CD1c-positive myeloid dendritic cell (primary cell): ENCODE results near the gene GLO1.

Source experiments
- DNase-seq: peaks from one replicate; pipeline ENCODE4 v3.0.0-alpha.2; 2016; ENCODE audit errors: extremely low spot score

Gene GLO1

DNA sequence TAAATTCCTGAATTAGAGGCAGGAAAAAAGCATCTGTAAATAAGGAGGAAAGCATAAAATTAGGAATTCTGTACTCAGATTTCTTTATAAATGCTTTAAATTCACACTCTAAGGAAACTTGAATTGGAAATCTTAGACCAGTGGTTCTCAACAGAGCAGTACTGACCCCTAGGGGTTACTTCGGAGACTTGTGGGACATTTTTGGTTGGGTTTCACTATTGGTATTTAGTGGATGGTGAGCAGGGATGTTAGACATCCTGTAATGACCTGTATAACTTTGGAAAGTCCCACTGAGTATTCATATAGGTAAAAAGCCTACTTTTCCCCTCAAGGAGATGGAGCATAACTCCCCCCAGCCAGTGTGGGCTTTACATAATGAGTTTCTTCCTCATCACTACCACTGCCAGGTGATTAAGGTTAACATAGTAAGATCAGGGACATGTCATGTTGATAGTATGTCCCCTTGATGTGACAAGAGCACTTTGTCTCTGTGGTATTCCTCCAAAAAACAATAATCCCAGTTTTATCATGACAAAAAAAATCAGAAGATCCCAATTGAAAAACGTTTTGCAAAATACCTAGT is 31.0 kb downstream of the GLO1 start:
- DNase-seq = peak; percentile 48

DNA sequence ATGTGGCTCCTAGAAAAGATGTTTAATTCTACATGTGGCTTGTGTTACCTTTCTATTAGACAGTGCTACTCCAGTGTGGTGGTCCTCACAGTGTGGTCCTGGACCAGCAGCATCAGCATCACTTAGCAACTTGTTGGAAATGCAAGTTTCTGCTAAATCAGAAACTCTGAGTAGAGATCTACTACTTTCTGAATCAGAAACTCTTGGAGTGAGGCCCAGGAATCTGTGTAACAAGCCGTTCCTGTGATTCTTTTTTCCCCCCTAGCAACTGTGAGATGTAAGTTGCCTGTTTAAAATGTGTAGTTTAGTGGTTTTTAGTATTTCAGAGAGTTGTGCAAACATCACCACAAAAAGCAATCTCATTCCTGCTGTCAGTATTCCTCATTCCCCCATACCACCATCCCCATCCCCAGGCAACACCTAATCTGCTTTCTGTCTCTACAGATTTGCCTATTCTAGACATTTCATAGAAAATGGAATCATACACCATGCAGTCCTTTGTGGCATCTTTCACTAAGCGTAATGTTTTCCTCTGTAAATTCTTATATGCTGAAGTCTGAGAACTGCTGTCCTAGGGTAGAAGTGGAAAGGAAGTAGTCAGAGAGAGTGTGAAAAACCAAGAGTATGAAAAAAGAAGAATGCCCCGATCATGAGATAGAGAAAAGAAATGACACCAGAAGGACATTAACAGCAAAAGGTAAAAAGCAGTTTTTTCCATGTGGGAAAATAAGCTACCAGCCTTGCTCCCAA is 44.4 kb downstream of the GLO1 start:
- DNase-seq = no peak

DNA sequence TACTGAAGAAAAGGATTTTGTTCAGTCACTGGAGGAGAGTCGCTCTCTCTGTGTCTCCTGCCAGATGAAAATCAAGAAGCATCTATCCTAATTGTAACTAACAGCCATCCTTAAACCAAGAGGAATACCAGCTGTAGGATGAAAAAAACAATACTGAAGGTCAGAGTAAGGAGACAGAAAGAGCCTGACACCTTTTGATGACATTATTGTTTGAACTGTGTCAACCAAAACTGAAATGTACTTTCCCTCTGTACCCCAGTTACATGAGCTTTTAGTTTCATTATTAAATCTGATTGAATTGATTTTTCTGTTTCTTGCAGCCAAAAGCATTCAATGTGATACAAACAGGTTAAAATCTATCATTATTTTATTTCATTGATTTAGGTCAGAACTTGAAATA is 46.0 kb downstream of the GLO1 start:
- no peak for DNase-seq

DNA sequence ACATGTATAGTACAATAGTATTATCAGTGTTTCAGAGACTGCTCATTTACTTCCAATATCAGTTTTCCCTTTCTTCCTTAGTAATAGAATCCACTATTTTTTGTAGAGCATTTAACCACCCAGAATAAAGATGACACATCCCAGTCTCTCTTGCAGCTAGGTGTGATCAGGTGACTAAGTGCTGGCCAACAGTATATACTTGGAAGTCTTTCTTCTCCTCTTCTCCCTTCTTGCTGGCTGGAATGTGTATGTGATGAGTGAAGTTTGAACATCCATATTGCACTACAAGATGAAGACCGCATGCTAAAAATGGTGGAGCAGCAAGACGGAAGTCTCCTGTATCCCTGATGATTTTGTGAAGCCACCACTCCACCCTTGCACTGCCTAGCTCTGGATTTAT is 48.7 kb downstream of the GLO1 start:
- no peak for DNase-seq

DNA sequence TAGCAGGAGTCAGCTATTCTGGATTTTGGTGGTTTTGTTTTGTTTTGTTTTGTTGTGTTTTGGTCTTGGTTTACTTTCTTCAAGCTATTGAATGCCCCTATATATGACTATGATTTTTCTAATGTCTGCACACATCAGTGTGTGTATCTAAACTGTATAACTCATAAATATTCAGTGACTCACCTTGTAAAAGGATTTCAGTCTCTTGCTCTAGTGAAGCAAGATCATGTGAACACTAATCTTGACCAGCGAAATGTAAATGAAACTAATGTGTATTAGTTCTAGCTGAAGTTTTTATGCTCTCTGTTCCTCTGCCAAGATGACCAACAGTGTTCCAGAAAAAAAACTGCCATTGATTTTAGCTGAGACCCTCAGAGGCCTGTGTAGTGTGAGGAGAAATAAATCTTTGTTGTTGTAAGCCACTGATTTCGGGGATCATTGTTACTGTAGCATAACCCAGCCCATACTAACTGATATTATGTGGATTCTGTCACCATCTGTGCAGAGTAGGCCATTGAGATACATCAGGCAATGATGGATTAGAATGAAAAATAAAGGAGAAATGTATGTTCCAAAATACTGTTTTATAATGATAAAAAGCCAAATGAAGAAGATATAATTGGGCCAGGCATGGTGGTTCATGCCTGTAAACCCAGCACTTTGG is 51.7 kb downstream of the GLO1 start:
- no peak for DNase-seq

DNA sequence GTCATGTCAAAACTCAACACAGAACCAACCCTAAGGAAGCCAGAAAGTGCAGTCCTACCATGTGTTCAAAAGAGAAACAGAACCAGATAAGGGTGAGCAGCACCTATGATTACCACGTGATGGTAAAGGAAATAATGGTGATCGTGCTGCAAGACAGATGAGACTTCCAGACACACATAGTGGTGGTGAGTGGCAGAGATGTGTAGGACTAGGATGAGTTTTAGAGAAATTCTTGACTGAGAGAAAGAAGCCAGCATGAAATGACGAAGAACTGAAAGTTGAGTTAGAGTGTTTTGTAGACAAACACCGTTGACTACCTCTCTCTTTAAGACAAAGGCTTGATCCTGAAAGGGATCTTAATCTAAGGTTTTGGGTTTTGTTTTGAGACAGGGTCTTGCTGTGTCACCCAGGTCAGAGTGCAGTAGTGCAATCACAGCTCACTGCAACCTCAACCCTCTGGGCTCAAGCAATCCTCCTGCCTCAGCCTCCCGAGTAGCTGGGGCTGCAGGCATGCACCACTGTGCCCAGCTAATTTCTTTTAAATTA is 52.7 kb downstream of the GLO1 start:
- DNase-seq = no peak

DNA sequence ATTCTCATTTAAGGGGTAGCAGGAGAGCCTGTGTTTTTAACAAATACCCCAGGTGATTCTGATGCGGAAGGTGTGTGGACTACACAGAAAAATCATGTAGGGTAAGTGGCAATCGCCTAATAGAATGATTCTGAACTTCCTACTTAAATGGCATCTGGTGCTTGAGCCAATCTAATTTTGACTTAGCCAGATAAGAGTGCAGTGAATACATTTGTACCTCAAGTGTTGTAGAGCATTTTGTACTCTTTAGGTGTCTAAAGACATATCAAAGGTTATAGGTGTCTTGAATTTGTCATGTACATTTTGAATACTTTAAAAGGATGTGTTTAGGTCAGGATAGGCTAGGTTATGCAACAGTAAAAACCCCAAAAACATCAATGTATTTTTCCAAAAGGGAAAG is 53.2 kb downstream of the GLO1 start:
- DNase-seq = no peak

DNA sequence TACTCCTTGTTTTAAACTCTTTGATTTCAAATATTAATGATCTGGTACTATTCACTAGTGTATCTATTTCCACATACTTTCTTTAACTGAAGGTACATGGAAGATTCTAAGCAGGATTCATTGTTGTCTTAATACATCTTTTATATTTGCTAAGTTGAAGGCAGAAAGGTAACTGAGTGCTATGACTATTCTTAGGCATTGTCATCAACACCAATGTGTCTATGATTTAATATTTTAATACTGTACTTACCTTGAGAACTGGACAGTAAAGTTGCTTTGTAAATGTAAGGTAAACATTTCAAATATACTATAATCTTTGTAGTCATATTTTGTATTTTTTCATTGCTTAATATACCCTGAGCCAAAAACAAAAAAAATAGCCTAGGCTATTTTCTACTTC is 54.3 kb downstream of the GLO1 start:
- no peak for DNase-seq

DNA sequence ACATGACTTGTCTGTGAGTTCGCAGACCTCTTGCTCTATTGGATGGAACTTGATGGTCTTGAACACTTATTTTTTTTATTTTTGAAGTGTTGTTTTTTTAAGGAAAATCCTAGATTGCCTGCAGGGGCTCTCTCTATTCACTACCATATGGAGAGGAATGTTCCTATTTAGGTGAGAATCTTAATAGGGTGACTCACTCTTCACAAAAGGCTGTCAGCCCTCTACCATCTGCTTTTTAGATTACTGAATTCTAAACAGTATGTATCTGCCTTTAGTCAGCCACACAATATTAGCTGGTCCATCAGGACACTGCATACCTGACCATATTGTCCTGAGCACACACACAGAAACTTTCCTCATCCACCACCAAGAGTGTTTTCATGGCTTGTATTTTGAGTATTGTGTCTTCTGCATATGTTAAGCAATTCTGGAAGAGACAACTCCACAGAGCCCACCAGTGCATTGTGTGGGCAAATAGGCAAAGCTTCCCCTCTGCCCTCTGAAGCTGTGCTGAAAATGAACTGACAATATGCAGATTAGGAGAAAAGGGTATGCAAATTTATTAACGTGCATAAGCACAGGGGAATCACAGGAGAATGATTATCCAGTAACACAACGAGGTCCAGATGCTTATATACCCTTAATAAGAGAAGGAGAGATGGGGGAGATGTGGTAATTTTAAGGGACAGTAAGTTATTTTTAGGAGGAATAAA is 56.6 kb downstream of the GLO1 start:
- DNase-seq = no peak

DNA sequence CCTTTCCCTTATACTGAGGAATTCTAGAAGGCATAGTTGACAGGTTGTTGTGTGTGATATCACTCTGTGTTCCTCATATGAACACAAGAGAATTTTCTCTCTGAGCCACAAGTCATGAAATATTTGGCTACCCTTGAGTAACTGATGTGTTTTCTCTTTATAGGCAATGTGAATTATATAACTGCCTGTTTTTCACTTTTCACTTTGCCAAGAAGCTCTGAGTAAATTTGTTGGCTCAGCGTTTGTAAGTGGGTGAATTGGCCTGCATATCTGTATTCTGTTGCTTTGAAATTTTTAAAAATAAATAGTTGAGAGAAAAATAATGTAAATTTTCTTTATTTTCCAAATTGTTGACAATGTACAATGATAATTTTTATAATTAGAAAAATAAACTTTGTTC is 58.0 kb downstream of the GLO1 start:
- DNase-seq = no peak

DNA sequence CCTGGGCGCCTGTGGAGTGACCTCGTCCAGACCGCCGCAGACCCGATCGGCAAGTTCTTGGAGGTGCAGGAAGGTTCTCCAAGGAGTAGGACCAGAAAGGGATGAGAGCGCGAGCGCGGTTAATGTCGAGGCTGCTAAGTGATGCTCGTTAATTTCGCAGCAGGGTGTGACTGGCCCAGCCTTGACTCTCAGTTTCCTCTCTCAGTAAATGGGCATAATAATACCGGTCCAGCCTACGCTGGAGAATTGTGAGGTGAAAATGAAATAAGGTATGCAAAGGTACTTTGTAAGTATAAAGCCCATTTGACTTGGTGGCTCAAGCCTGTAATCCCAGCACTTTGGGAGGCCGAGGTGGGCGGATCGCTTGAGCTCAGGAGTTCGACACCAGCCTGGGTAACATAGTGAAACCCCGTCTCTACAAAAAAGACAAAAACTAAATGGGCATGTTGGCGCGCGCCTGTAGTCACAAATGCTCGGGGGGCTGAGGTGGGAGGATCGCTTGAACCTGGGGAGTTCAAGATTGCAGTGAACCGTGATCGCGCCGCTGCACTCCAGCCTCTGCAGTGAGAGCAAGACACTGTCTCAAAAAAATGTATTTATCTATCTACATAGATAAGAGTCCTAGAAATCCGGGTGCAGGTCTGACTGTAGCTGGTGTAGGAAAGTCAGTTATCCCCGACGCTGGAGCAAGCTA is 62.6 kb downstream of the GLO1 start:
- no peak for DNase-seq

DNA sequence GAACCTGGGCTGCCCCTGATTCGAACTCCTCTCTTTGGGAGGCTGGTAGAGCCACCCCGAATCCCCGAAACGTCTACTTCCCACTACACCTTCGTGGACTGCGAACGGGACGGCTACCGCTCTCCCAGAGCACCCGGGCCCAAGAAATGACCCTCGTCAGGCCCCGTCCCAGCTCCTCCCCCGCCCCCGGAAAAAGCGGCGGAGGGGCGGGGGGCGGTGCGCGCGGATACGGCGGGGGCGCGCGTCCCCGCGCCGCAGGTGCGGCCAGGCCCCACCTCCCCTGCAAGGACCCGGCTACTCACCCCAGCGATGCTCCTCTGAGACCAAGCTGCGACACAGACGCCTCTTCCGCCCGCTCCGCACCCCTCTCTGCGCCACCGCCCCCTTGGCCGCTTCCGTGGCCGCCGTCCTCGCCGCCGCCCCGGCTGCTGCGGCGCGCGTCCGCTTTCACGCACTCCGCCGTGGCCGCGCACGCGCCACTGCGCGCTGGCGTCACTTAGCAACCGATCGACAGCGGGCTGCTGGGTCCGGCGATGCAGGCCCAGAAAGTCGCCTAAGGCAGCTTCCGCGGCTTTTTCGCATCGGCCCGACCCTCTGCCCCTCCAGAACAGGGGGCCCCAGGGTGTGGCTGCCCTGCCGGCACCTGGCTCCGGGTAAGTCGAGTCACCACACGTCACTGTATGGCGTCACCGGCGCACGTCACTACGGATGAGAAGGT is 63.3 kb downstream of the GLO1 start, which contains the start of gene BTBD9:
Gene BTBD9 (minus strand): TSS at position 432 of the 718 bp plus-strand sequence.
- peak; percentile 92 for DNase-seq

DNA sequence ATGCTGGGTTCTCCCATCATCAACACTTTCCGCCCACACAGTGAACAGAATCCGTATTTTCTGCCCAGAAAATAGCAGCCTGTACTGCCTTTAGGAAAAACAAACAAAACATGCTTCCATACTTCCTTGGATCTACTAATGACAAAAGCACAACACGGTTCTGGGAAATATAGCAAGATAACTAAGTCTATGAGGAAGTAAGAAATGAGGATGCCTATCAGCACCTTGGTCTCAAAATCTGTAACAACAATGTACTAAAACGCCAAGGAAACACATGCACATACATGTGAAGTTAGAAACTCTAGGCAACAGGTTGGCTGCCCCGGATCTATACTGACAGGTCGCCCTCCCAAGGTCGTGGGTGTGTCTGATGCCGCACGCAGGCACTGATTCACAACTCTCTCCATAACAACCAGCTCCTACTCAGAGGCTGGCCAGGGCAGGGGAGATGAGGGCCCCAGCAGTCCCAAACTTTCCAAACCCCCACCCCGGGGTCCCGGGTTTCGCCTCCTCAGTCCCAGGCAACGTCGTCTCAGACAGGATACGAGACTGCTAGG is 63.9 kb downstream of the GLO1 start:
- DNase-seq = peak; percentile 56

DNA sequence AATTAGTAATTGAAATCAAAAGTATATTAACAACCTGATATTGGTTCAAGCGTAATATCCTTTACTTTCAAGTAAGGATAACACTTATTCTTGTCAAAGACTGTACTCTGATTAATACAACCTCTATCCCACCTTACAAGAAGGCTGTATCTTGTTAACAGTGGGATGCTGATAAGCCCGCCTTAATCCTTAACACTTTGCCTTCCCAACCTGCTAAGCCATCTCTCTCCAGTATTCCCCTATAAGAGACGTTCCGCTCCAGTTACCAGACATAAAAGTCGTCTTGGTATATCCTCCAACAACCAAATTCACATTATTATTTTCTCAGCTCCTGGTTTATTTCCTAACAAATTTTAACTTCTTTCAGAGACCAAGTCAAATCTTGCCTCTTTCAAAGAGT is 65.2 kb downstream of the GLO1 start:
- no peak for DNase-seq

DNA sequence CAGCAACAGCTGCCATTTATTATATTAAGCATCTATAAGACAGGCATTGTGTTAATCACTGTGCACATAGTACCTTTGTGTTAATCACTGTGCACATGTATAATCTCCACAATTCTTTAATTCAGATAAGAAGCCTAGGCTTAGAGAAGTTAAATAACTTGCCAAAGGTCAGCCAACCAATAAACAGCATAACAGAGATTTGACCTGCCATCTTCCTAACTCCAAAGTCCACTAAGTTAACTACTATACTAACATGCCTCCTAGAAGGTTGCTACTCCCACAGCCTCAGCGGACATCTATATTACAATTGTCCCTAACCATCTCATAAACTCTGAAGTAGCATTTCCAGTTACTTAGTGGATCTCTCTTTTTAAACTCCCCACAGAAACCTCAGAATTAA is 66.9 kb downstream of the GLO1 start:
- DNase-seq = no peak

DNA sequence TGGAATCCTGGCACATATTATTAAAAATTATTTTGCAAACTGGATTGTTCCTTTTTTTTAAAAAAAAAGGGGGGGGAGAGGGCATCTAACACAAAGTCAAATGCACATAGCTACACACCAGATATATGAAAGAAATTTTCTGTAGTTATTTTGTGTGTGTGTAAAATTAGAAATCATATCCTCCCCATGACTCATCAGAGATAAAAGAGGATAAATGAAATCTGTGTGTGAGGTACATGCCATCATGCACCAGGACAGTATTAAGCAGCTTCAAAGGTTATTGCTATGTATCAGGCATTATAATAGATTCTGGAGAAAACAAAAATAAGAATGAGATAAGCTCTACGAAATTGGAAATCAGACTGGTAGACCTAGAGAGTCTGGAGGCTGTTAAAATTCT is 68.4 kb downstream of the GLO1 start:
- no peak for DNase-seq

DNA sequence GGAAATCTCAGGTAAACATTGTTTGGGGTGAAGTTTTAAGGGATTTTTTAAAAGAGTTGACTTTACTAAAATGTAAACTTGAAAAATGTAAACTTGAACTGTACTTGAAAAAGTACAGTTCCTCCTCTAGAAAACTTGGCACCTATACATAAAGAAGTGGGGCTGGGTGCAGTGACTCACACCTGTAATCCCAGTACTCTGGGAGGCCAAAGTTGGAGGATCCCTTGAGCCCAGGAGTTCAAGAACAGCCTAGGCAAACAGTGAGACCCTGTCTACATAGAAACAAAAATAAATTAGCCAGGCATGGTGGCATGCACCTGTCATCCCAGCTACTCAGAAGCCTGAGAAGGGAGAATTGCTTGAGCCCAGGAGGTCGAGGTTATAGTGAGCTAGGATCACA is 70.5 kb downstream of the GLO1 start:
- no peak for DNase-seq

DNA sequence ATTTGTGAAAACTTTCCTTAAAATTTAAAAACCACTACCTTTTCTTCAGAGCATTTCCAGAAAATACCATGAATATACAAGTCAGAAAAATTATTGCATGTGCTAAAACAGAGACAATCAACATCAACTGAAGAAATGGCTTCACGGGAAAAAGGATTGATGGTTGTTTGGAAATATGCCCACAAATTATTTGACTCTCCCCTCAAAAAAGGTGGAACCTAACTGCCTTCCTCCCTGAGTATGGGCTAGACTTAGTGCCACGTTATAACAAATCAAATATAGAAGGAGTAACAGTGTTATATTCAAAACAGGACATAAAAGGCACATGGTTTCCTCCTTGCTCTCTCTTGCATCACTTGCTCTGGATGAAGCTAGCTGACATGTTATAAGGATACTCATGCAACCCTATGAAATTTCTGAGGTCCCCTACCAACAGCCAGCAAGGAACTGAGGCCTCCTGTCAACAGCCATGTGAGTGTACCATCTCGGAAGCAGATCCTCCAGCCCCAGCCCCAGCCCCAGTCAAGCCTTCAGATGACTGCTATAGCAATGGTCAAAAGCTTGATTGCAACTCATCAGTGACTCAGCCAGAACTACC is 71.7 kb downstream of the GLO1 start:
- no peak for DNase-seq
